ENCODE data around the gene RASSF3. TPM values are rescaled to one million over a fixed set of nuclear protein-coding genes. Genes with fewer than 3 reads are reported as not detected.

The RASSF3 gene
- total and polyA plus RNA-seq, 7 donors: 34.7 to 348 (median 143) TPM

DNA sequence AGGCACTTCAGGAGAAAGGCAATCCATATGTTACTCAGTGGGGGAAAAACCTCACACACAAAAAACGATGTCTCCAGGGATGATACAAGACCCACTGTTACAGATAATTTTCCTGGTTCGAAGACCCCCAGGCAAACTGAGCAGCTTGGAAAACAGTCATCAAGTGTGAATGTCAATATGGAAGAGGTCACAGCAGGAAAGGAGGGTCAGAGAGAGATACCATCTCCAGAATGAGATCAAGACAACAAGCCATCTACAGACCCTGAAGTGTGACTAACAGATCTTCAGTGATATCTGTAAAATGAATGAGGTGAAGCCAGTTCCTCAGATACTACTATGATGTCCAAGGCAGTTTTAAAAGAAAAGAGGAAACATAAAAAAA is 120.3 kb downstream of the RASSF3 start:
- Histone ChIP-seq H3K27ac (peak overlapping the region in 2 of 4 donors; percentile 15 to 21), H3K4me1 (peaks cover 0 to 13% (median 4%) of the 10 kb centered on the region in 4 donors), H3K9me3 (no peaks in the 10 kb centered on the region), H3K36me3 (peaks cover 0 to 57% (median 16%) of the 10 kb centered on the region in 4 donors), H3K4me3 (no peak overlapping the region), H3K27me3 (no peaks in the 10 kb centered on the region)
- no peak for DNase-seq
- intact Hi-C loops (cut with DNase I): no loop called here
- 83 to 86% methylated on average over 2 of the region's 2 CpGs for WGBS, 2 donors
- no peak for TF ChIP-seq EP300 (IDR thresholded peaks at IDR 0.05)

DNA sequence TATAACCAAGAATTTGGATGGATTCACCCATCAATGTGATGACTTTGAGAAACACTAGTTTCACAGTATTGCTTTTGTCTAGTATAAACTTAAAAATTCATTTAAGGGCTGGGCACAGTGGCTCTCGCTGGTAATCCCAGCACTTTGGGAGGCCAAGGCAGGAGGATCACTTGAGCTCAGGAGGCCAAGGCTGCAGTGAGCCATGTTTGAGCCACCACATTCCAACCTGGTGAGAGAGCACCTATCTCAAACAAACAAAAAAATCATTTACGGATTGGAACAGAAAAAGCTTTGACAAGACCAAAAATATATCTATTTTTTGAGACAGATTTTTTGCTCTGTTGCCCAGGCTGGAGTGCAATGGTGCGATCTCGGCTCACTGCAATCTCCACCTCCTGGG is 121.4 kb downstream of the RASSF3 start:
- peaks cover 2 to 63% (median 26%) of the 10 kb centered on the region in 4 donors for H3K36me3 ChIP-seq
- intact Hi-C loops (cut with DNase I): no loop called here

DNA sequence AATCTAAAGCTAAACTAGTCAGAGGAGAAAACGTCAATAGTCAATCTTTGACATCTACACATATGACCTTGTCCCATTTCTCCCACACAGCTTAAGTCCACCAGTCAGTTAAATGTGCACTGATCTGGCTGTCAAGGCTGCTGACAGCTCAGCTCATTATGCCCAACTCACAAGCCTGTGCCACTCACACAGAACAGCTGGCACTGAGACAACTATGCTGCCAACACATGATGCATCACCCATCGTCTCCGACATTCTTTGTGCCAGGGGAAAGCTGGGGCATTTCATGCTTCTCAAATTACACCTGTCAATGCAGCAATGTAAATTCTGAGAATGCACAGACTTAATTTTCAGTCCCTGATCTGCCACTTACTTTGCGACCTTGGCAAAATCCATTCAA is 123.6 kb downstream of the RASSF3 start:
- peaks cover 0 to 13% (median 4%) of the 10 kb centered on the region in 4 donors for H3K4me1 ChIP-seq

More for the DNA sequence above, 121.4 kb downstream of the RASSF3 start:
- Histone ChIP-seq H3K4me3 (no peak overlapping the region), H3K4me1 (peaks cover 0 to 13% (median 4%) of the 10 kb centered on the region in 4 donors), H3K27me3 (no peaks in the 10 kb centered on the region), H3K27ac (no peak overlapping the region), H3K9me3 (no peaks in the 10 kb centered on the region)
- TF ChIP-seq, protein P1, sequence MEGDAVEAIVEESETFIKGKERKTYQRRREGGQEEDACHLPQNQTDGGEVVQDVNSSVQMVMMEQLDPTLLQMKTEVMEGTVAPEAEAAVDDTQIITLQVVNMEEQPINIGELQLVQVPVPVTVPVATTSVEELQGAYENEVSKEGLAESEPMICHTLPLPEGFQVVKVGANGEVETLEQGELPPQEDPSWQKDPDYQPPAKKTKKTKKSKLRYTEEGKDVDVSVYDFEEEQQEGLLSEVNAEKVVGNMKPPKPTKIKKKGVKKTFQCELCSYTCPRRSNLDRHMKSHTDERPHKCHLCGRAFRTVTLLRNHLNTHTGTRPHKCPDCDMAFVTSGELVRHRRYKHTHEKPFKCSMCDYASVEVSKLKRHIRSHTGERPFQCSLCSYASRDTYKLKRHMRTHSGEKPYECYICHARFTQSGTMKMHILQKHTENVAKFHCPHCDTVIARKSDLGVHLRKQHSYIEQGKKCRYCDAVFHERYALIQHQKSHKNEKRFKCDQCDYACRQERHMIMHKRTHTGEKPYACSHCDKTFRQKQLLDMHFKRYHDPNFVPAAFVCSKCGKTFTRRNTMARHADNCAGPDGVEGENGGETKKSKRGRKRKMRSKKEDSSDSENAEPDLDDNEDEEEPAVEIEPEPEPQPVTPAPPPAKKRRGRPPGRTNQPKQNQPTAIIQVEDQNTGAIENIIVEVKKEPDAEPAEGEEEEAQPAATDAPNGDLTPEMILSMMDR (IDR thresholded peaks at IDR 0.05): no peak
- no peak for TF ChIP-seq POLR2AphosphoS5 (IDR thresholded peaks at IDR 0.05)
- TF ChIP-seq POLR2A (IDR thresholded peaks at IDR 0.05): no peak
- no peak for TF ChIP-seq EP300 (IDR thresholded peaks at IDR 0.05)
- WGBS, 2 donors: 97 to 98% methylated on average over 4 of the region's 4 CpGs
- no peak for DNase-seq

DNA sequence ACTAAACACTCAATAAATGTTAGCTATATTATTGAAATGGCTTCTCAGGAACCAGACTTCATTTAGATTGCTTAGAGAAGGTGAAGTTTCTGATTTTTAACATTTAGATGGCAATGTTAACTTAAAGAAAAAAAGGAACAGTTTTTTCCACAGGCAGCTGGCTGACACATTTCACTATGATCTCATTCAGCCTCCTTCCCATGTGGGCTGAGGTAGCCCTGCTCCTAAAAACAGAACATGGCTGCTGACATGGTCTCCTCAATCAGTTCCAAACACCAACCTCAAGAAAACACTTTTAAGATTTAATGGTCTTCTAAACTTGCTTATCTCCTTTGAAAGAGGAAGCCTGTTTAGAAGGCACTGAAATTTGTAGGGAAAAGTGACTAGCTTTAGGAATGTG is 125.1 kb downstream of the RASSF3 start:
- Histone ChIP-seq H3K9me3 (no peaks in the 10 kb centered on the region), H3K4me1 (peaks cover 0 to 2% (median 0%) of the 10 kb centered on the region in 4 donors), H3K27me3 (no peaks in the 10 kb centered on the region), H3K4me3 (no peak overlapping the region), H3K27ac (no peak overlapping the region), H3K36me3 (peaks cover 25 to 85% (median 42%) of the 10 kb centered on the region in 4 donors)
- no peak for DNase-seq
- intact Hi-C loops (cut with DNase I): no loop called here
- no peak for TF ChIP-seq POLR2AphosphoS5 (IDR thresholded peaks at IDR 0.05)
- TF ChIP-seq, protein P1 (IDR thresholded peaks at IDR 0.05): no peak
- TF ChIP-seq POLR2A (IDR thresholded peaks at IDR 0.05): no peak
- TF ChIP-seq EP300 (IDR thresholded peaks at IDR 0.05): no peak

More for the DNA sequence above, 123.6 kb downstream of the RASSF3 start:
- intact Hi-C loops (cut with DNase I): no loop called here
- Histone ChIP-seq H3K27me3 (no peaks in the 10 kb centered on the region), H3K27ac (no peak overlapping the region), H3K36me3 (peaks cover 12 to 70% (median 29%) of the 10 kb centered on the region in 4 donors), H3K4me3 (no peak overlapping the region), H3K9me3 (no peaks in the 10 kb centered on the region)
- 90 to 93% methylated on average over 4 of the region's 4 CpGs for WGBS, 2 donors
- no peak for DNase-seq
- TF ChIP-seq POLR2A (IDR thresholded peaks at IDR 0.05) (no peak), EP300 (IDR thresholded peaks at IDR 0.05) (no peak), POLR2AphosphoS5 (IDR thresholded peaks at IDR 0.05) (no peak)
- TF ChIP-seq, protein P1 (IDR thresholded peaks at IDR 0.05): no peak

- intact Hi-C loops (cut with DNase I): no loop called here
- Histone ChIP-seq H3K36me3 (peaks cover 26 to 87% (median 45%) of the 10 kb centered on the region in 4 donors), H3K4me1 (no peaks in the 10 kb centered on the region), H3K27me3 (no peaks in the 10 kb centered on the region), H3K4me3 (no peak overlapping the region), H3K27ac (no peak overlapping the region), H3K9me3 (no peaks in the 10 kb centered on the region)
- WGBS, 2 donors: 77 to 84% methylated on average over 1 of the region's 1 CpG
- TF ChIP-seq POLR2AphosphoS5 (IDR thresholded peaks at IDR 0.05) (no peak), POLR2A (IDR thresholded peaks at IDR 0.05) (no peak), EP300 (IDR thresholded peaks at IDR 0.05) (no peak)
- TF ChIP-seq, protein P1 (IDR thresholded peaks at IDR 0.05): no peak
- no peak for DNase-seq
Measured at GRCh38 chr12:64736771-64737170, 126.5 kb downstream of the RASSF3 start.

Measured in sigmoid colon (tissue), 7 donors.